ENCODE results near the gene ARMC8.

Gene ARMC8

DNA sequence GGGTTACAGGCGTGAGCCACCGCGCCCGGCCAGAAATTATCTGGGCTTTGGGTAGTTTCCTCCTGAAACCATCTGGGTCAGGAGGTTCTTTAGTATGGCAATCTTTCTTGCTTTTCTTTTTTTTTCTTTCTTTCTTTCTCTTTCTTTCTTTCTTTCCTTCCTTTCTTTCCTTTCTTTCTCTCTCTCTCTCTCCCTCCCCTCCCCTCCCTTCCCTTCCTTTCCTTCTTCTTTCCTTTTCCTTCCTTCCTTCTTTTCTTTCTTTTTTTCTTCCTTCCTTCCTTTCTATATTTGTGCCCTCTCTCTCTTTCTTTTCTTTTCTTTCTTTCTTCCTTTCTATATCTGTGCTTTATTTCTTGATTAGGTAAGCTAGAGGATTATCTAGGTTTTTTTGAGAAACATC, 29.4 kb upstream of the ARMC8 start:
- no peak for TF ChIP-seq CTCF (IDR thresholded peaks at IDR 0.05; ENCODE audit: insufficient read depth, missing control alignments)
- no peak for DNase-seq (ENCODE audit: insufficient read length, low spot score)
- FAIRE-seq, result no peak

GRCh38 chr3:138165061-138165460, 22.0 kb upstream of the ARMC8 start:
- TF ChIP-seq CTCF (IDR thresholded peaks at IDR 0.05; ENCODE audit: insufficient read depth, missing control alignments), result no peak
- FAIRE-seq (no peak), DNase-seq (ENCODE audit: insufficient read length, low spot score) (no peak)

DNA sequence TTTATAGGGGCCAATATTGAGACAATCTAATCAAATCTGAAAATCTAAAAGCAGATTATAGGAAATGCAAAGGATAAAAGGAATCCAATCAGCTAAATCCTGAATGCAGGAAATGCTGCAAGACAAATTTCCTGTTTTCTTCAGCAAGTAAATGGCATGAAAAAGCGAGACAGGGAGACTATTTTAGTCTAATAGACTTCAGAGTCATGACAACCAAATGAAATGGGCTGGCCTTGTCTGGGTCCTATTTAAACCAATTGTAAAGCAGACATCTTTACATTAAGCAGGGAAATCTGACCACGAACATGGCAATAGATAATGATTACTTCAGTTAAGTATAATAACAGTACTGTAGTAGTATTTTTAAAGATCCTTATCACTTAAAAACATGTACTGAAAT, 14.5 kb upstream of the ARMC8 start:
- DNase-seq (ENCODE audit: insufficient read length, low spot score) (no peak), FAIRE-seq (no peak)

DNA sequence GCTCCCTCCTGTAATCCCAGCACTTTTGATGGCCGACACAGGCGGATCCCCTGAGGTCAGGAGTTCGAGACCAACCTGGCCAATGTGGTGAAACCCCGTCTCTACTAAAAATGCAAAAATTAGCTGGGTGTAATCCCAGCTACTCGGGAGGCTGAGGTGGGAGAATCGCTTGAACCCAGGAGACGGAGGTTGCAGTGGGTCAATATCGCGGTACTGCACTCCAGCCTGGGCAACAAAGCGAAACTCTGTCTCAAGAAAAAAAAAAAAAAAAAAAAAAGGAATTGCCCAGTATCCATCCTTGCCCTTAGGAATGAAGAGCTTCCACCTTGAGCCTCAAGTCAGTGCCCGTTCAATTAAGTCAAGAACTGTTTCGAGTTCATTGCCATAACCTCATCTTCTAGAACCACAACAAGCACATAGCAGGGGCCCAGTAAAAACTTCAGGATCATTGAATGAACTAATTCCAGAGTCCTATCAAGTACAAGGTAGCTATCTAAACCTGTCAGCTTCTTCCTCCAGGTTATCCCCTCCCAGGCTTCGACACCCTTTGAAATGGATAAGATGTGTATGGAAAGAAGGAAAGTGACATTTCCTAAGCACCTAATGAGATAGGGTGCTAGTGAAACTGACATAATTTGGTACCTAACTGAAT, 13.2 kb upstream of the ARMC8 start:
- DNase-seq (ENCODE audit: insufficient read length, low spot score) (no peak), FAIRE-seq (no peak)

More for the DNA sequence above, 14.5 kb upstream of the ARMC8 start:
- TF ChIP-seq CTCF (IDR thresholded peaks at IDR 0.05; ENCODE audit: insufficient read depth, missing control alignments), result no peak

GRCh38 chr3:138174421-138175131, 12.5 kb upstream of the ARMC8 start, which contains the start of gene DBR1:
DBR1 (minus strand) TSS chr3:138174921; CDS start chr3:138174795, 126 bp downstream.
- no peak for TF ChIP-seq CTCF (IDR thresholded peaks at IDR 0.05; ENCODE audit: insufficient read depth, missing control alignments)
- FAIRE-seq (no peak), DNase-seq (ENCODE audit: insufficient read length, low spot score) (peak; percentile 53)

More for the DNA sequence above, 13.2 kb upstream of the ARMC8 start:
- no peak for TF ChIP-seq CTCF (IDR thresholded peaks at IDR 0.05; ENCODE audit: insufficient read depth, missing control alignments)

DNA sequence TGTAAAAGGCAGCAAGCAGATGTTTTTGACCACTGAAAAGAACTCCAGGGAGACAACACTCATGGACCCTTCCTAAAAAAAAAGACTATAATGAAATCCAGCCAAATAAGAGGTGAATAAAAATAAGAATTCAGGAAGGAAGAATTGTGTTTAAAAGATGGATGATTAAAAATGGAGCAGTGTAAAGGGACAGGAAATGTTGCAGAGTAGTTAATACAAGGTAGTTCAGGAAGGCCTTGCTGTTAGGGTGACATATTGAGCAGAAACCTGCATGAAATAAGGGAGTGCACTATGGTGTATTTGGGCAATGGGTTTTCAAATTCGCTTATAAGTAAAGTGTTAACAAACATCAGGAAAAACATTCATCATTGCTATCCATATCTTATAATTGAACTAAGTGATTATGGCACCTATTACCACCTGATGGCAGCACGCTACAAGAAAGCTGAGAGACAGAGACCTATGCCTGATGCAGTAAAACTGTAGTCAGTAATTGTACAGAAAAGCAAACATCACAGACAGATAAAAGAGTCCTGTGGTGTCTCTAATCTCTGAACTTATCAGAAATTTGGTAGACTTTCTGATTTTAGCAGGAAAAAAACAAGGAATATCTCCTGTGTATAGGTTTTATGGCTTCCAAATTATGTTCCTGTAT, 6.6 kb upstream of the ARMC8 start:
- DNase-seq (ENCODE audit: insufficient read length, low spot score) (no peak), FAIRE-seq (peak; percentile 94)
- TF ChIP-seq CTCF (IDR thresholded peaks at IDR 0.05; ENCODE audit: insufficient read depth, missing control alignments), result peak; percentile 87
